HG02852 (cell line): ENCODE measurements around the gene FBL.
"Not testable (repeated sequence)": the region's sequence is repeated elsewhere in the genome, so short reads cannot be mapped to it uniquely, and the experiment has no call there.

ENCODE experiments used
- ATAC-seq: cut with Tn5 transposase; IDR thresholded peaks from one replicate; pipeline ENCODE4 v1.9.1; 2021; ENCODE audit warnings: mild to moderate bottlenecking, moderate library complexity; ENCODE audit not compliant: unreplicated experiment

Gene FBL

DNA sequence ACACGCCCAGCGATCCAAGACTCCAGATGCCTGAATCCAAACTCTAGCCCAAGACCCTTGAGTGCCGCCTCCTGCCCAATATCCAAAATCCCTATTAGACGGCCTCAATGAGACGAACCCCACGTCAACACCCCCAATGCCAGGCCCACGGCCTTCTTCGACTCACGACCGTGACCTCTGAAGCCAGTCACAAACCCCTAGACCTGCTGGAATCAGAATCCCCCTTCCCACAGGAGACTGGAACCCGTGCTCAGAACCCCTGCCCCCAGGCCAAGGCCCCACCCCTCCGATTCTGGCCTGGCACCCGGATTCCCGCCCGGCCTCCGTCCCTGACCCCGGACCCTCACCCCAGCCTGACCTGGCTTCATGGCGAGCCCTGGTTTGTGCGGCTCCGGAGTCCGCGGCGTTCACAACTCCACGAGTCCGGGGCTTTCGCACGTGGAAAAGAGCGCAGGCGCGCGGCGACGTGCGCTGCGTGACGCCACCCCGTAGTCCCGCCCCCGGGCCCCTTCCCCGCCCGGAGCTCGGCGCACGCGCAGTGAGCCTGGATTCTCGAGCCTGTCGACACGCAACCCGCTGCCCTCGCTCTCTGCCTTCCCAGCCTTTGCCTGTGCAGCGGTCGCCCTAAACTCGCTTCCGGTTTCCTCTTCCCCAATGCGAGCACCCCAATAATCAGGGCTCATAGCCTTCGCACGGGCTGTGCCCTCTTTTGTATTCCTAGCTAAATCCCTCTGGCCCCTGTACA lies at the start of gene FBL:
Gene FBL, minus strand, starts transcription at position 447 of the 745 bp plus-strand sequence. Its CDS starts 79 bp downstream, at position 368.
- ATAC-seq, result peak; percentile 69

GRCh38 chr19:39895096-39895495 lies 48.9 kb upstream of the FBL start:
- not testable (repeated sequence) for ATAC-seq

DNA sequence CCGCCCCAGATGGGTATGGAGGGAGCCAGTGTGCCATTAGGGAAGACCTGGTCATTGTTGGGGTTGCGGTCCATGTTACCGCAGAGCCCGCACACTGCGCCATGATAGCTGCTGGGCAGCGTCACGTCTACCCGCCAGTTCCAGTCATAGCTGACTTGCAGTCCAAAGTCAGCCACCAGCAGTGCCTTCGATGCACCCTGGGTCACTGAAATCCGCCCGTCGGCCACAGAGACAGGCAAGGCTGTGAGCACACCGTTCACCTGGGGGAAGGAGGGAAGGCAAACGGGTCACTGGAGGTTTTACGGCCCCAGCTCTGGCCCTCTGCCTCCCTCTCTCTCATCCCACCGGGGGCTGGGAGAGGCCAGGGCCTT lies 48.0 kb upstream of the FBL start:
- ATAC-seq, result not testable (repeated sequence)

DNA sequence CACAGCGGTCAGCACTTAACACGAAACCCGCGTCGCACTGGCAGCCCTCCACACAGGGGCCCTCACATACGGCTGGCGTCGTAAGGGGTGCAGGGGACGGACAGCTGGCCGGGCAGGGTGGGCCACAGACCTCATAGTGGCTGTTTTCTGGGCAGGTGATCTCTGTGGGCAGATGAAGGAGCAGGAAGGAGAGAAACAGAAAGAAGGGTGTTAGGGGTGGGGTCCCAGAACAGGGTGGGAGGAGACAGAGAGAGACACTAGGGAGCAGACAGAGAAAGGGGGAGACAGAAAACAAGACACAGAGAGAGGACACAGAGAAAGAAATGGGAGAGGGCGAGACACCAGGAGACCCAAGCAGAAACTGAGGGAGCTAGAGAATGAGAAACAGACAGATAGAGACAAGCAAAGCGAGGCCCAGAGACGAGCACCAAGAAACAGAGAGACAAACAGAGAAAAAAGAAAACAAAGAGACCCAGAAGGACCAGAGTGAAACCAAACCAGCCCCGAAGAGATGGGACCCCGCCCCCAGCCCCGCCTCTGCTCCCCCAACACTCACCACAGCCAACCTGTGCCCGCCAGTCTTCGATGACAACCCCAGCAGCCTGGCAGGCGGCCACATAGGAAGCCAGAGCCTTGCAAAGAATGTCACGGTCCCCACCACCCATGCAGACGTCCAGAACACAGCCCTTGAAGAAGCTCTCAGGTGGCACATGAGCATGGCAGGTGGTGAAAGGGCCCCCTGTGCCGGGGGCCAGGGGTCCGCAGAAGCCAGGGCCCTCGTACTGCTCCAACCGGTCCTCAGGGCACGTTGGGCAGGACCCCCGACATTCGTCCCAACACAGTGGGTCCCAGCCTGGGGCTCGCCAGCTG lies 47.4 kb upstream of the FBL start:
- not testable (repeated sequence) for ATAC-seq

DNA sequence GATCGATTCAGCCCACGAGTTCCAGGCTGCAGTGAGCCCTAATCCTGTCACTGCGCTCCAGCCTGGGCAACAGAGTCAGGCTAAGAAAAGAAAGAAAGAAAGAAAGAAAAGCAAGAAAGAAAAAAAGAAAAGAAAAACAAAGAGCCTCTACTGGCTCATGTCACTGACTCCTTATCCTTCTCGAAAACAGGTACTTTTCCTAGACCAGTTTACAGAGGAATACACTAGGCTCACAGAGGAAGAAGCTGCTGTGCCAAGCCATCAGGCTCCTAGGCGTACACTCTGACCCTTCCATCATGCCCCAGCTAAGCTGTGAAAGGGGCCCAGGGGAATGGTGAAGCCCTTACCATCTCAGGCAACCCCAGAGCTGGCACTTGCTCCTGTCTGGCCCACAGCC lies 46.3 kb upstream of the FBL start:
- not testable (repeated sequence) for ATAC-seq

DNA sequence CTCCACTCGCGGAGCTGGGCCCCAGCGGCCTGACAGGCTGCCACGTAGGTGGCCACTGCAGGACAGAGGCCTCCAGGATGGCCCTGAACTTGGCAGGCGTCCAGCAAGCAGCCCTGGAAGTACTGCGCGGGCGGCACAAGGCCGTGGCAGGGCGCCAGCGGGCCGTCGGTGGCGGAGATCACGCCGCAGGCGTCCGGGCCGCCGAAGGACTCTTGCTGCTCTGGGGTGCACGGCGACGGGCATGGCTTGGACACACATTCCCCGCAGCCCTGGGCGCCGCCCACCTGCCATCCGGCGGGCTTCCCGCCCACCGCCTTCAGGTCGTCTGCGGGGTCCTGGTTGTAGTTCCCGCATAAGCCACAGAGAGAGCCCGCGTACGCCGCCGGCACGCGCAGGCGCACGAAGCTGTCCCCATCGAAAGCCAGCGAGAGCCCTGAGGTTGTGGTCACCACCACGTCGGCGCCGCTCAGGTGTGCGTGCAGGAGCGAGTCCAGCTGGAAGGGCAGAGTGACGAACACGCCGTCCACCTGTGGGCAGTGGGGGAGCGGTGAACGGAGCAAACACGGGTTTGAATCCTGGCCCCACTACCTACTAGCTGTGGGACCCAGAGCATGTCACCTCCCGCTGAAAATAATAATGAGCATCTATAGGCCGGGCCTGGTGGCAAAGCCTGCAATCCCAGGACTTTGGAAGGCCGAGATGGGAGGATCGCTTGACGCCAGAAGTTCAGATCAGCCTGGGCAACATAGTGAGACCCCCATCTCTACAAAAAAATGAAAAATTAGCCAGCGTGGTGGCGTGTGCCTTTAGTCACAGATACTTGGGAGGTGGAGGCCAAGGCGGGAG lies 45.7 kb upstream of the FBL start:
- ATAC-seq, result not testable (repeated sequence)

DNA sequence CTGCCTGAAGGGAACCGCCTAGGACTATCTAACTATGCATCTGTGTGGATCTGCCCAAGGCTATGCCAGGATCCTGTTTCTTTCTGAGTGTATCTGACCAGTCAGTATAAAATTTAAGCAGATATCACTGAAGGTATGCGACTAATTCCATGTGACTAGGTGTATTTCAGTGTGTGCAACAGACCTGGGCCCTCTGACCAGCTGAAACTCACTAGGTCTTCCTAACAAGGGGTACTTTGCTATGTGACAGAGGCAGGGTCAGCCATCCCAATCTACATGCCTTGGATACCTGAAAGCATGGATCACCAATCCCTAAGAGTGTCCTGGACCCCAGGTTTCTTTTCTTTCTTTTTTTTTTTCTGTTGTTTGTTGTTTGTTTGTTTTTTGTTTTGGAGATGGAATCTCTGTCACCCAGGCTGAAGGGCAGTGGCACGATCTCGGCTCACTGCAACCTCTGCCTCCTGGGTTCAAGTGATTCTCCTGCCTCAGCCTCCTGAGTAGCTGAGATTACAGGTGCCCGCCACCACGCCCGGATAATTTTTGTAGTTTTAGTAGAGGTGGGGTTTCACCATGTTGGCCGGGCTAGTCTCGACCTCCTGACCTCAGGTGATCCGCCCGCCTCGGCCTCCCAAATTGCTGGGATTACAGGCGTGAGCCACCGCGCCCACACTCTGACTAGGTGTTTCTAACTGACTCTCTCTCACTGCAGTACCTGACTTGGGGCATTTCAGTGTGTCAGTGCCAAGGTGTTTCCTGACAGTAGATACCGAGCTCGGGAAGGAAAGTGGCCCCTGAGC lies 44.8 kb upstream of the FBL start:
- no peak for ATAC-seq

DNA sequence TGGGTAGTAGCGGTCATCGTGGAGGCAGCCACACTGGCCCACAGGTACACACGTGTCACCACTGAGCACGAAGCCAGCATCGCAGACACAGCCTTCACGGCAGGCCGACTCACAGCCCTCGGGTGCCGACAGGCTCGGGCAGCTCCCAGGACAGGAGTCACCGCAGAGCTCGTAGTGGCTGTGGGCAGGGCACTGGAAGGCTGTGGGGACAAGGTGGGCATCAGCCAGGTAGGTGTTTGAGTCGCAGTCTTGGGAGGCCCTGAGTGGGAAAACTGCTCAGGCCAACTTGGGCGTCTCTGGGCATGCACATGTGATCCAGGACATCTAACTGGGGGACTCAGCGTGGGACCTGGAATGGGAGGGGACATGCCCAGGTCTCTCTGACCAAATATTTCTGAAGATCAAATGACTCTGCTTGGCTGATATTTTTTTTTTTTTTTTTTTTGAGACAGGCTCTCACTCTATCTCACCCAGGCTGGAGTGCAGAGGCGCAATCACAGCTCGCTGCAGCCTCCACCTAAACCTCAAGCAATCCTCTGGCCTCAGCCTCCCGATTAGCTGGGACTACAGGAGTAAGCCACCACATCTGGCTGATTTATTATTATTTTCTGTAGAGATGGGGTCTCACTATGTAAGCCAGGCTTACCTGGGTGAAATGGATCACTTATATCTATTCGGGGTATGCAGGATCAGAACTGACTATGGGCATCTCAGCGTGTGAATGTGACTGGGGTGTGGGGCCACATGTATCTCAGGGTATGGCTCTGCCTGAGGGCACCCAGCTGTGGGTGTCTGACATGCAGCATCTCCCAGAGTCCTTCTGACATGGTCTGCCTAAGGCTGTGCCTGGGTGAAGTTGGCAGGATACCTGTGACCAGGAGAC lies 43.9 kb upstream of the FBL start:
- not testable (repeated sequence) for ATAC-seq

DNA sequence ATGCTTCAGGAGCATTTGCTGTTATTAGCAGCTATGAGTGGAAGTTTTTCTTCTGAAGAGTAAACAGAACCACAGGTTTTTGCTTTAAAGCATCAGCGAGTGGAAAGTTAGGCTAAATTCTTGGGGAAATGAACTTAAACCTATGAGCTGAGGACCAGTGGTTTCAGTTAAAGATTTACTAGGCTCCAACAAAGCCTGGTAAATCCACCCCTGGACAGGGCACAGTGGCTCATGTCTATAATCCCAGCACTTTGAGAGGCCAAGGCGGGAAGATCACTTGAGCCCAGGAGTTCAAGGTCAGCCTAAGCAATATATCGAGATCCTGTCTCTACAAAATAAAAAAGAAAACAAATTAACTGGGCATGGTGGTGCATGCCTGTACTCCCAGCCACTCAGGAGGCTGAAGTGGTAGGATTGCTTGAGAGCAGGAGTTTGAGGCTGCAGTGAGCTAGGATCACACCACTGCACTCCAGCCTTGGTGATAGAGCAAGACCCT lies 41.3 kb upstream of the FBL start:
- not testable (repeated sequence) for ATAC-seq

GRCh38 chr19:39885821-39886554 lies 39.8 kb upstream of the FBL start:
- not testable (repeated sequence) for ATAC-seq

DNA sequence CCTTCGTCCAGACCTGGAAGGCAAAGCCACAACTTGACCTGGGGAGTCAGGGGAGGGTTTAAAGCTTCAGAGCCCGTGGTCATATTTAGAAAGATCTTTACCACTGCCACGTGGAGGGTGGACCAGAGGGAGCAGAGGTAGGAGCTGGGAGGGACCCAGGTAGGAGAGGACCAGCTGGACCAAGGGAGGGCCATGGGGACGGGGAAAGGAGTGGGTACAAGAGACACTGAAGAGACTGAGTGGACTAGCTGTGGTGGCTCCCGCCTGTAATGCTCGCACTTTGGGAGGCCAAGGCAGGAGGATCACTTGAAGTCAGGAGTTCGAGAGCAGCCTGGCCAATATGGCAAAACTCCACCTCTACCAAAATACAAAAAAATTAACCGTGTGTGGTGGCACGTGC lies 38.5 kb upstream of the FBL start:
- ATAC-seq, result not testable (repeated sequence)

DNA sequence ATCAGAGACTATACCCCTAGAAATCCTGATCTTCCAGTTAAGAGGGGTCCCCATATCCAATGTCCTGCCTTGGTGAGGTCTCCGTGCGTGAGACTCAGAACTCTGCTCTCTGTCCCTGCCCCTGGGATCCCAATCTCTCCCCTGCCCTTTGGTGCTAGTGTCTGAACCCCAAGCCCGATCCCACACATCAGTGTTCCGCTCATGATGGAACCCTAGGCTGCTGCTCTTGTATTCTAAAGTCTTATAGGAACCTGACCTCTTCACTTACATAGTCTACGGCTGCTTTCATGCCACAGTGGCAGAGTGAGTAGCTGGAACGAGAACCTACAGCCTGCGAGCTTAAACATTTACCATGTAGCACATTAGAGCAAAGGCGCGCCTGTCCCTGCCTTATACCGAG lies 36.5 kb upstream of the FBL start:
- ATAC-seq, result not testable (repeated sequence)

GRCh38 chr19:39881495-39882110 lies 35.4 kb upstream of the FBL start:
- not testable (repeated sequence) for ATAC-seq

GRCh38 chr19:39880241-39880640 lies 34.1 kb upstream of the FBL start:
- ATAC-seq, result not testable (repeated sequence)

- not testable (repeated sequence) for ATAC-seq
These were observed 33.6 kb upstream of the FBL start for GRCh38 chr19:39879796-39880195.

- ATAC-seq, result not testable (repeated sequence)
These were observed 32.7 kb upstream of the FBL start for GRCh38 chr19:39878866-39879265.

- no peak for ATAC-seq
These were observed 32.2 kb upstream of the FBL start for GRCh38 chr19:39878398-39878797.

- ATAC-seq, result not testable (repeated sequence)
These were observed 31.8 kb upstream of the FBL start for GRCh38 chr19:39877982-39878381.
